Stimulated activated CD4-positive, alpha-beta T cell treated with anti-CD3 and anti-CD28 coated beads, Interleukin-15, amount 100 ng/mL, for 24 hours (primary cell): Measurements from ENCODE around the gene CNOT6L.

Experiments used
- DNase-seq: peaks from one replicate; pipeline ENCODE4 v3.0.0-alpha.2; 2020

CNOT6L gene

GRCh38 chr4:77818602-77819403 is at the start of gene CNOT6L:
TSS of gene CNOT6L (minus strand) at chr4:77819368. CDS start at chr4:77819308, 60 bp downstream.
- peak; percentile 80 for DNase-seq

GRCh38 chr4:77865259-77865658 is 46.1 kb upstream of the CNOT6L start:
- DNase-seq, result no peak

- DNase-seq, result peak; percentile 20
Observed at GRCh38 chr4:77863341-77863740, 44.2 kb upstream of the CNOT6L start.

GRCh38 chr4:77862478-77863216 is 43.5 kb upstream of the CNOT6L start, which contains the start of gene MRPL1:
TSS of gene MRPL1 (plus strand) at chr4:77862830. CDS start at chr4:77862849, 19 bp downstream.
- peak; percentile 91 for DNase-seq

GRCh38 chr4:77861495-77861894 is 42.3 kb upstream of the CNOT6L start:
- DNase-seq, result peak; percentile 27

- no peak for DNase-seq
Observed at GRCh38 chr4:77859256-77859655, 40.1 kb upstream of the CNOT6L start.

- no peak for DNase-seq
Observed at GRCh38 chr4:77856152-77856551, 37.0 kb upstream of the CNOT6L start.

GRCh38 chr4:77854431-77855111 is 35.4 kb upstream of the CNOT6L start:
- peak; percentile 29 for DNase-seq

GRCh38 chr4:77852892-77853495 is 33.8 kb upstream of the CNOT6L start:
- DNase-seq, result peak; percentile 68

GRCh38 chr4:77849278-77849965 is 30.3 kb upstream of the CNOT6L start:
- DNase-seq, result no peak

GRCh38 chr4:77848508-77848907 is 29.3 kb upstream of the CNOT6L start:
- no peak for DNase-seq

- DNase-seq, result no peak
Observed at GRCh38 chr4:77845929-77846328, 26.8 kb upstream of the CNOT6L start.

GRCh38 chr4:77845400-77845799 is 26.2 kb upstream of the CNOT6L start:
- DNase-seq, result no peak

- no peak for DNase-seq
Observed at GRCh38 chr4:77844363-77844762, 25.2 kb upstream of the CNOT6L start.

GRCh38 chr4:77843628-77844027 is 24.5 kb upstream of the CNOT6L start:
- no peak for DNase-seq

GRCh38 chr4:77834403-77834802 is 15.2 kb upstream of the CNOT6L start:
- DNase-seq, result no peak

GRCh38 chr4:77833126-77833724 is 14.1 kb upstream of the CNOT6L start:
- no peak for DNase-seq

GRCh38 chr4:77827343-77827742 is 8.2 kb upstream of the CNOT6L start:
- DNase-seq, result no peak

- DNase-seq, result no peak
Observed at GRCh38 chr4:77826275-77826674, 7.1 kb upstream of the CNOT6L start.

GRCh38 chr4:77821775-77822174 is 2.6 kb upstream of the CNOT6L start:
- peak; percentile 43 for DNase-seq

- DNase-seq, result no peak
Observed at GRCh38 chr4:77820649-77821561, 1.7 kb upstream of the CNOT6L start.
